GM18498 (cell line): Measurements from ENCODE around the gene CTSC.
"Not testable (repeated sequence)": the region's sequence is repeated elsewhere in the genome, so short reads cannot be mapped to it uniquely, and the experiment has no call there.

ENCODE experiments used
- ATAC-seq: cut with Tn5 transposase; IDR thresholded peaks from one replicate; pipeline ENCODE4 v1.9.1; 2021; ENCODE audit warnings: mild to moderate bottlenecking, moderate library complexity; ENCODE audit not compliant: unreplicated experiment

The CTSC gene

GRCh38 chr11:88322881-88323280 lies 14.7 kb downstream of the CTSC start:
- ATAC-seq = not testable (repeated sequence)

GRCh38 chr11:88321412-88321811 lies 16.1 kb downstream of the CTSC start:
- ATAC-seq = not testable (repeated sequence)

DNA sequence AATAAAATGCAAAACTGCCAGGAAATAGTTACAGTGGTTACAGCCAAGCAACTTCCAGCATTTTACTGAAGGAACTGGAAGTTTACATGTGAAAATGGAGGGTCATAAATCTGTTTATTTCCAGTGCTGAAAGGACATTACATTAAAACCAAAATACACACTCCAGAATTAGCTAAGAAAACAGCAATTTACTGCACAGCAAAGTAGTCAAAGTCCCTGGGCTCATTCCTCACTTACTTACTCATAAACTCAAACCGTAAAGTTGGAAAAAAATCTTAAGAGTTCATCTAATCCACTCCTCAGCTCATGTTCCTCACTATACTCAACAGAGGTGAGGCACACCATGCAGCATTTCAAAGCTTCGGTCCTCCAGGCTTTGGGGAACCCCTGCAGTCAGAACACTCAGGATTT lies 17.4 kb downstream of the CTSC start:
- no peak for ATAC-seq

DNA sequence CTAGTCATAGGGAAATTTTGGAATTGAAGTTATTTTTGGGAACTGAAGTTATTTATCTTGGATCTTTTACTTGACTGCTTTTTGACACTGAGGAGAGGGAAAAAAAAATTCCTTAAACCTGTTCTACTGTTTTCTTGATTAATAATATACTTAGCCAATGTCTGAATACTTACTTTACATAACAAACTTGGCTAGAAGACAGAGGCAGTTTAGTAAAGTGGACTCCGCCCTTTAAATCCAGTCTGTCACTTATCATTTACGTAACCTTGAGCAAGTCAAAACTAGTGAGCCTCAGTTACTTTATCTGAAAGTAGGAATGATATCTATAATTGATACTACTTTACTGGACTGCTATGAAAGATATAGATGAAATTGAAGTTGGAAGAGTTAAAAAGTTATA lies 19.5 kb downstream of the CTSC start:
- no peak for ATAC-seq

- no peak for ATAC-seq
These were observed 20.0 kb downstream of the CTSC start for GRCh38 chr11:88317536-88317935.

DNA sequence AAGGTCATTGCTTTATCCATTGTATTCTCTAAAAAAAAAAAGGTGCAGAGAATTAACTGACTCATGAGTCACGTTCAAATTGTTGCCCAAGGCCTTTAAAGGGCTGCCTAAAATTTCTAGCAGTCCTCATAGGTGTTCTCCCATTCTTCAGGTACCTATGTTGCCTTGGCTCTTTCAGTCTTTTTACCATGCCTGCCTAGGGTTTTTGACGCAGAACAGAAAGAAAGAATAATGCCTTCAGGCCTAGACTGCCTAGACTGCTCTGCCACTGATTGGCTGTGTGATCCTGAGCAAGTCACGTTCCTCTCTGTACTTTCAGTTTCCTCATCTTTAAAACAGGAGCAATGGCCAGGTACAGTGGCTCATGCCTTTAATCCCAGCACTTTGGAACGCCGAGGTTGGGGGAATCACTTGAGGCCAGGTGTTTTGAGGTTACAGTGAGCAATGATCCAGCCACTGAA lies 21.5 kb downstream of the CTSC start:
- no peak for ATAC-seq

GRCh38 chr11:88315015-88315414 lies 22.5 kb downstream of the CTSC start:
- no peak for ATAC-seq

- ATAC-seq = no peak
These were observed 24.1 kb downstream of the CTSC start for GRCh38 chr11:88313441-88313840.

GRCh38 chr11:88312628-88313027 lies 24.9 kb downstream of the CTSC start:
- ATAC-seq = no peak

DNA sequence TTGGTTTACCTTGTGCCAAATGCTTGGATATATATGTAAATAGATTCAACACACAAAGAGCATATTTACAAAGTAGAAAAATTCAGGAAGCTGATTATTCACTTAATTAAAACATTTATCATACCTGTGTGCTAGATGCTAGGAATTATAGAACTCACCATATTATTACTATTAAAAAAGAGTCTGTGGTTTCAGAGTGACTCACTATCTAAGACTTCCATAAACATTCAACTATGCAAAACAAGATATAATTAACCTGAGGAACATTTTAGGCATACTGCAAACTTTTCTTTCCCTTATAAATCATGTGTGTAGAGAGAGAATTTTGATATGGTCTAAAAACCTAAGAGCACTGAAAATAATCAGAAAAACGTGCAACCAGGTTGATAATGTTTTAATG lies 27.3 kb downstream of the CTSC start:
- no peak for ATAC-seq

DNA sequence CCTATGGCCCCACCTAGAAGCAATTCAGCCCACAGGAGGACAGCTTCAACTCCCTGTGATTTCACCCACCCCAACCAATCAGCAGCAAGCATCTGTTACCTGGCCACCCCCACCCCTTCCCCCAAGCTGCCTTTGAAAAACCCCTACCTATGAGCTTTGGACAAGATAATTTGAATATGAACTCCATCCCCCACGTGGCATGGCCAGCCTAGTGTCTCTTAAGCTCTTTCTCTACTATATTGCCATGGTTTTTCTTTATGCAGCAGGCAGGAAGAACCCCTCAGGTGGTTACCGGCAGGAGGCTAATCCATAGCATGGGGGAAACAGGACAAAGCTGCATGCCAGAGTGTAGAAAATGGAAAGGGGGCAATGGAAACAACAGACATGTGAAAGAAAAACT lies 29.0 kb downstream of the CTSC start:
- ATAC-seq = no peak

- peak; percentile 47 for ATAC-seq
These were observed 29.6 kb downstream of the CTSC start for GRCh38 chr11:88307749-88308425.

- ATAC-seq = no peak
These were observed 30.8 kb downstream of the CTSC start for GRCh38 chr11:88306785-88307184.

DNA sequence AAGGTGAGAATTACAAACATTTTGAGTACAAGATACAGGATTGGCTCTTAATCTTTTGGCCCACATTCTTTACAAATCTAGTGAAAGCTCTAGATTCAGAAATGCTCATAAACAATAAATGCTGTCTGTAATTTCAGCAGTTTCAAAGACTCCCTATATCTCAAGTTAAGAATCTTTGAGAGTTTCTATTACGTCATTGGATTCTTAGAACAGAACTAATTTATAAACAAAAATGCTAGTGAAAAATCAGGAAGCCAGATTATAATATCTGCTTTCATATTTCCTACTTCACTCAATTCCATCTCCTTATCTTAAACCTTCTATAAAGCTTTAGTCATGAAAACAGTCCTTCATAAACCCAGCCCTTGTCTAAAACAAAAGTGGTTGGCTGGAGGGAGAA lies 32.1 kb downstream of the CTSC start:
- no peak for ATAC-seq

DNA sequence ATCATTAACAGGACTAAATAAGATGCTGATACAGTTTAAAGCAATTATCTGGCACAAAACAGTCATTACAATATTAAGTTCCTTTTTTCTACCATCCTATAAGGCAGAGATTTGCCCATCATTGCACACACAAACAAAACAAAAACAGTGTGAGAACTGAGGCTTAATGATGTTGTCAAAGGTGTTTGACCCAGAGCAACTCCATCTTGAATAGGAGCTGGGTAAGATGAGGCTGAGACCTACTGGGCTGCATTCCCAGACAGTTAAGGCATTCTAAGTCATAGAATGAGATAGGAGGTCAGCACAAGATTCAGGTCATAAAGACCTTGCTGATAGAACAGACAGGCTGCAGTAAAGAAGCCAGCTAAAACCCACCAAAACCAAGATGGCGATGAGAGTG lies 33.2 kb downstream of the CTSC start:
- ATAC-seq = no peak

DNA sequence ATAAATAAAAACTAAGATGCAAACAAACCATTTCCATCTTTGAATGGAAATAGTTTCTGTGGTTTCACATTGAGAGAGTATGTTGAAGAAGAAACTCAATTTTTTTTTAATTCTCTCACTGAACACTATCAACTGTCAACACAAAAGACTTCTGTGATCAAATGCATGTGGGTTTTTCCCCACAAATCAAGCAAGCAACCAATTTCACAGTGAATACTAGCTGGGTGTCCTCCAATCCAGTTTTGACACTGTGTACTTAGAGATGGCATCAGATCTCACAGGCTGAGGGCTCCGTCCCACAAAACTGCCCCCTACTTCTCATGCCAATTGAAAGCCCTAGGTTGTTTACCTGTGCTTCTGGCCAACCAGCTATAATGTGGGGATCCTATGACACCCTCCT lies 34.5 kb downstream of the CTSC start:
- ATAC-seq = no peak

GRCh38 chr11:88301488-88302140 lies 35.9 kb downstream of the CTSC start:
- ATAC-seq = peak; percentile 63

- ATAC-seq = peak; percentile 75
These were observed 36.5 kb downstream of the CTSC start for GRCh38 chr11:88300888-88301487.

DNA sequence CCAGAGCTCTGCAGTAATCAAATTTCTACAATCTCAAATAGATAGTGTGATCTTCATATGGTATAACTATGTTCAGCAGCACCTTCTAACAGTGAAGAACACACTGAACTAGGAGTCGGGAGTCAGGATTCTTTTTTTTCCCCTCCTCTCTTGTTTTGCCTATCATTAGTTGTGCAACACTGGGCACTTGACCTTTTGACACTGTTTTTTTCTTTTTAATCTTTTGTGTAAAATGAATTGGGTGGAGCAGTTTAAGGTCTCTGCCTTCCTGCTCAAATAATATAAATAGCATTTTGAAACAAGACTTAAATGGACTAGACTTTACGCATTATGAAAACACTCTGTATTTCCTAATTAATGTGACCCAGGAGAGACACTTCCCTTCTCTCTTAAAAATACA lies 39.7 kb downstream of the CTSC start:
- ATAC-seq = no peak

DNA sequence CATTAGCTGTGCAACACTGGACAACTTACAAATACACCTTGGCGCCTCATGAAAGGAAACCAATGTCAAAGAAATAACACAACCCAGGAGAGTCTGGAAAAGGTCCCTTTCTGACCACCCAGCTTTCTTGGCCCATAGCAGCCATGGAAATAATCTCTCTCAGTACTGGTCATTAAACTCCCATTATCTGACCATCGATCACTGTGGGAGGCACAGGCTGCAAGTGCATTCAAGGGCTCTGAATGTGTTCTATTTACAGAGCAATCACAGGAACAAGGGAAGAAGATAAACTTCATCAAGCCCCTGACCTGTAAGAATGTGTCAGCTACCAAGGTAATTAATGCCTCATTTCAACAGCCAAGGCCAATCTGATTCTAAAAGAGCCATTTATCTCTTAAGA lies 40.1 kb downstream of the CTSC start:
- no peak for ATAC-seq

DNA sequence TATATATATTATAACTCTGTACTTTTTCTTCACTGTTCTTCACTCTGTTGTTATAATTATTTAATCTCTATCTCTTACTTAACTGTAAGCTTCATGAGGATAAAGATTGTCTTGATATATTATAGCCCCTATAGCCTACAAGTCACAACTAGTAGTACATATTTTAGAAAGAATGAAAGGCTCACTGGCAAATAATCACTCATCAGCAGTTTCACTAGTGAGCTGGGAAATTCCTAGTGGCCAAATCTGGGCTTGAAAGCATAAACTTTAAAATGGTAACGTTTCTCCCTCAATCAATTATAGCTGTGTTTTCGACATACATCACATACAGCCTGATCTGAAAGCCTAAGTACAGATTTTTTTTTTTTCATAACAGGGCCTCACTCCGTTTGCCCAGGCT lies 42.5 kb downstream of the CTSC start:
- no peak for ATAC-seq

GRCh38 chr11:88293931-88294330 lies 43.6 kb downstream of the CTSC start:
- ATAC-seq = no peak
